ENCODE data around the gene MAGEA1.

- no peak for TF ChIP-seq EZH2phosphoT487 (IDR thresholded peaks at IDR 0.05; ENCODE audit: insufficient read depth, low read depth)
- no peak for TF ChIP-seq EZH2 (IDR thresholded peaks at IDR 0.05; ENCODE audit: insufficient read depth, poor library complexity, severe bottlenecking)
Measured at GRCh38 chrX:153184787-153185186, 5.7 kb downstream of the MAGEA1 start.

Data from GM23248 (cell line).